B cell (primary cell): Measurements from ENCODE around the gene LTB.

Source experiments
- CTCF ChIP-seq: fragments of 200-600 bp; IDR thresholded peaks from one replicate; pipeline ENCODE4 v1.8.0; 2022; ENCODE audit warnings: antibody characterized with exemption, mild to moderate bottlenecking
- EZH2 ChIP-seq: IDR thresholded peaks from 2 replicates; pipeline ENCODE4 v1.6.1; 2012; ENCODE audit warnings: borderline replicate concordance, low read depth, mild to moderate bottlenecking, moderate library complexity, low read length; ENCODE audit not compliant: insufficient read depth, poor library complexity, severe bottlenecking

DNA sequence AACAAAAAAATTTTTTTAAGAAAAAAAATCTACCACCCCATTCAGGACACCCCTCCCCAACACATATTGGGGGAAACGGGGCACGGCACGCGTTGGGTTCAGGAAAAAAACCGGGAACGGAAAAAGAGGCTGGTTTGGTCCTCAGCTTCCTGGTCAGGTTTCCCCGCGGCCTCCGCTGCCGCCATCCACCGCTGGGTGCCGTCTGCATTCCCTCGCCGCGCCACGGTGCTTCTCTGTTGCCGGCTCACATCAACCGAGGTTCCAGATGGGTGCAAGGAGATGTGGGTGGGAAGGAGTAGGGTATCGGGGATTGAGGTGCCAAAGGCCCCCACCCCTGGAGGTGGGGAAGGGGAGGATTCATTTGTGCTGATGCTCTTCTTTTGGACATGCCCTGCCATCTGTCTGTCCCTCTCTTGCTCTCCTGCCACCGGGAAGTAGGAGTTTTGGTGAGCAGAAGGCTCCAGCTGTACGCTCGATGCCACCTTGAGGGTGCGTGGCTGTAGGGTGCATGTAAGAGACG is 47.6 kb downstream of the LTB start:
- TF ChIP-seq EZH2 (no peak), CTCF (no peak)
